GM21390 (cell line): ENCODE results near the gene POLR1E.
"Not testable (repeated sequence)": the region's sequence is repeated elsewhere in the genome, so short reads cannot be mapped to it uniquely, and the experiment has no call there.

Experiments used
- ATAC-seq: cut with Tn5 transposase; IDR thresholded peaks from one replicate; pipeline ENCODE4 v1.9.1; 2021; ENCODE audit not compliant: unreplicated experiment

Gene POLR1E

GRCh38 chr9:37499297-37499696 lies 13.5 kb downstream of the POLR1E start:
- ATAC-seq = no peak

GRCh38 chr9:37501957-37502596 lies 16.3 kb downstream of the POLR1E start:
- ATAC-seq = no peak

GRCh38 chr9:37503736-37504135 lies 18.0 kb downstream of the POLR1E start:
- no peak for ATAC-seq

- no peak for ATAC-seq
Observed at GRCh38 chr9:37504605-37505004, 18.9 kb downstream of the POLR1E start.

GRCh38 chr9:37507566-37508134 lies 21.9 kb downstream of the POLR1E start:
- ATAC-seq = no peak

GRCh38 chr9:37508135-37508833 lies 22.5 kb downstream of the POLR1E start:
- ATAC-seq = no peak

GRCh38 chr9:37508834-37509206 lies 23.1 kb downstream of the POLR1E start:
- no peak for ATAC-seq

GRCh38 chr9:37509536-37509935 lies 23.8 kb downstream of the POLR1E start:
- ATAC-seq = no peak

GRCh38 chr9:37510053-37510452 lies 24.3 kb downstream of the POLR1E start:
- ATAC-seq = not testable (repeated sequence)

- ATAC-seq = no peak
Observed at GRCh38 chr9:37511016-37512010, 25.6 kb downstream of the POLR1E start.

- no peak for ATAC-seq
Observed at GRCh38 chr9:37512437-37512836, 26.7 kb downstream of the POLR1E start.

- ATAC-seq = not testable (repeated sequence)
Observed at GRCh38 chr9:37514415-37514814, 28.7 kb downstream of the POLR1E start.

- ATAC-seq = no peak
Observed at GRCh38 chr9:37514999-37515398, 29.3 kb downstream of the POLR1E start.

GRCh38 chr9:37515620-37516258 lies 30.0 kb downstream of the POLR1E start:
- ATAC-seq = no peak

GRCh38 chr9:37517923-37518322 lies 32.2 kb downstream of the POLR1E start:
- ATAC-seq = no peak

GRCh38 chr9:37520641-37521040 lies 34.9 kb downstream of the POLR1E start:
- ATAC-seq = no peak

- no peak for ATAC-seq
Observed at GRCh38 chr9:37521111-37521510, 35.4 kb downstream of the POLR1E start.

- no peak for ATAC-seq
Observed at GRCh38 chr9:37522971-37523370, 37.2 kb downstream of the POLR1E start.

- no peak for ATAC-seq
Observed at GRCh38 chr9:37523916-37524315, 38.2 kb downstream of the POLR1E start.

- peak; percentile 64 for ATAC-seq
Observed at GRCh38 chr9:37528652-37529471, 43.1 kb downstream of the POLR1E start.
